Esophagus squamous epithelium (tissue), 4 donors: ENCODE measurements around the gene TMEM269.

ENCODE experiments used
- CTCF ChIP-seq, 6 experiments: fragments of 450-650 bp in 4 of 6; fragments of 200-600 bp in 2 of 6; sonication (generic) in 2 of 6; IDR thresholded peaks; one replicate each; pipeline ENCODE4 v1.5.1; 2016 to 2019; ENCODE audit warnings: antibody characterized with exemption in 6 of 6, mild to moderate bottlenecking in 4 of 6, moderate library complexity in 4 of 6
- POLR2A ChIP-seq, 4 donors: fragments of 450-650 bp; IDR thresholded peaks; one replicate each; pipeline ENCODE4 v1.6.1; 2017; ENCODE audit warnings: antibody characterized with exemption in 4 of 4, mild to moderate bottlenecking in 4 of 4, moderate library complexity in 3 of 4

GRCh38 chr1:42841010-42841409, 56.2 kb downstream of the TMEM269 start:
- TF ChIP-seq CTCF (IDR thresholded peaks at IDR 0.05): no peak
- TF ChIP-seq POLR2A (IDR thresholded peaks at IDR 0.05): no peak
